ENCODE results near the gene CDK2AP2. TPM values are rescaled to one million over a fixed set of nuclear protein-coding genes. Genes with fewer than 3 reads are reported as not detected.

CDK2AP2 gene

Small RNAs within 50 kb of the gene (small RNA-seq; reads per million reads assigned to genes)
- gene MIR6752 (ENCODE audit: low read depth) = not detected
